Suppressor macrophage treated with lipopolysaccharide for 1 hour (primary cell): ENCODE data around the gene RNF112.

Source experiments
- DNase-seq, 3 donors: peaks; one replicate each; pipeline ENCODE4 v3.0.0-alpha.2; 2020 to 2022

The RNF112 gene

DNA sequence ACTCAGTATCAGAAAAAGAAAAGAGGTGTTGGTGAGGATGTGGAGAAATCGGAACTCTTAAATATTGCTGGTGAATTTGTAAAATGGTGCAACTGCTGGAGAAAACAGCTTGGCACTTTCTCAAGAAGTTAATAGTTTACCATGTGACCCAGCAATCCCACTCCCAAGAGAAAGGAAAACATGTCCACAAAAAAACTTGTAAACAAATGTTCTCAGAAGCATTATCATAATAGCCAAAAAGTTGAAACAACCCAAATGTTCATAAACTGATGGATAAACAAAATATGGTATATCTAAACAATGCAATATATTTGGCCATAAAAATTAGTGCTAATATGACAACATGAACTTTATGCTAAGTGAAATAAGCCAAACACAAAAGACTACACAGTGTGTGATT, 35.3 kb upstream of the RNF112 start:
- no peak for DNase-seq

- DNase-seq = no peak
These were observed 34.2 kb upstream of the RNF112 start for GRCh38 chr17:19376811-19377210.

- DNase-seq = peak; percentile 99
These were observed 33.2 kb upstream of the RNF112 start for GRCh38 chr17:19377602-19378415.

- peak in 2 of 3 donors; percentile 28 to 49 for DNase-seq
These were observed 32.3 kb upstream of the RNF112 start, which contains the start of gene MAPK7 for GRCh38 chr17:19378416-19379360. Gene MAPK7 (plus strand): TSS chr17:19378498. CDS start chr17:19378901, 403 bp downstream.

- DNase-seq = no peak
These were observed 31.5 kb upstream of the RNF112 start for GRCh38 chr17:19379361-19380065.

GRCh38 chr17:19380481-19381301, 30.3 kb upstream of the RNF112 start:
- no peak for DNase-seq

DNA sequence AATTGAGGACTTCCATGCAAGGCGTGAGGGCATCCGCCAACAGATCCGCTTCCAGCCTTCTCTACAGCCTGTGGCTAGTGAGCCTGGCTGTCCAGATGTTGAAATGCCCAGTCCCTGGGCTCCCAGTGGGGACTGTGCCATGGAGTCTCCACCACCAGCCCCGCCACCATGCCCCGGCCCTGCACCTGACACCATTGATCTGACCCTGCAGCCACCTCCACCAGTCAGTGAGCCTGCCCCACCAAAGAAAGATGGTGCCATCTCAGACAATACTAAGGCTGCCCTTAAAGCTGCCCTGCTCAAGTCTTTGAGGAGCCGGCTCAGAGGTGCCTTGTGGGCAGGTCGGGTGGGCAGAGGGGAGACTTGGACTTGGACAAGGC, 29.7 kb upstream of the RNF112 start:
- no peak for DNase-seq

DNA sequence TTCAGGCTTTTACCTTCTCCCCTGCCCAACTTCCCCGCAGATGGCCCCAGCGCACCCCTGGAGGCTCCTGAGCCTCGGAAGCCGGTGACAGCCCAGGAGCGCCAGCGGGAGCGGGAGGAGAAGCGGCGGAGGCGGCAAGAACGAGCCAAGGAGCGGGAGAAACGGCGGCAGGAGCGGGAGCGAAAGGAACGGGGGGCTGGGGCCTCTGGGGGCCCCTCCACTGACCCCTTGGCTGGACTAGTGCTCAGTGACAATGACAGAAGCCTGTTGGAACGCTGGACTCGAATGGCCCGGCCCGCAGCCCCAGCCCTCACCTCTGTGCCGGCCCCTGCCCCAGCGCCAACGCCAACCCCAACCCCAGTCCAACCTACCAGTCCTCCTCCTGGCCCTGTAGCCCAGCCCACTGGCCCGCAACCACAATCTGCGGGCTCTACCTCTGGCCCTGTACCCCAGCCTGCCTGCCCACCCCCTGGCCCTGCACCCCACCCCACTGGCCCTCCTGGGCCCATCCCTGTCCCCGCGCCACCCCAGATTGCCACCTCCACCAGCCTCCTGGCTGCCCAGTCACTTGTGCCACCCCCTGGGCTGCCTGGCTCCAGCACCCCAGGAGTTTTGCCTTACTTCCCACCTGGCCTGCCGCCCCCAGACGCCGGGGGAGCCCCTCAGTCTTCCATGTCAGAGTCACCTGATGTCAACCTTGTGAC, 29.1 kb upstream of the RNF112 start:
- no peak for DNase-seq

GRCh38 chr17:19382531-19383444, 28.2 kb upstream of the RNF112 start:
- DNase-seq = no peak

- no peak for DNase-seq
These were observed 27.2 kb upstream of the RNF112 start for GRCh38 chr17:19383681-19384470.

DNA sequence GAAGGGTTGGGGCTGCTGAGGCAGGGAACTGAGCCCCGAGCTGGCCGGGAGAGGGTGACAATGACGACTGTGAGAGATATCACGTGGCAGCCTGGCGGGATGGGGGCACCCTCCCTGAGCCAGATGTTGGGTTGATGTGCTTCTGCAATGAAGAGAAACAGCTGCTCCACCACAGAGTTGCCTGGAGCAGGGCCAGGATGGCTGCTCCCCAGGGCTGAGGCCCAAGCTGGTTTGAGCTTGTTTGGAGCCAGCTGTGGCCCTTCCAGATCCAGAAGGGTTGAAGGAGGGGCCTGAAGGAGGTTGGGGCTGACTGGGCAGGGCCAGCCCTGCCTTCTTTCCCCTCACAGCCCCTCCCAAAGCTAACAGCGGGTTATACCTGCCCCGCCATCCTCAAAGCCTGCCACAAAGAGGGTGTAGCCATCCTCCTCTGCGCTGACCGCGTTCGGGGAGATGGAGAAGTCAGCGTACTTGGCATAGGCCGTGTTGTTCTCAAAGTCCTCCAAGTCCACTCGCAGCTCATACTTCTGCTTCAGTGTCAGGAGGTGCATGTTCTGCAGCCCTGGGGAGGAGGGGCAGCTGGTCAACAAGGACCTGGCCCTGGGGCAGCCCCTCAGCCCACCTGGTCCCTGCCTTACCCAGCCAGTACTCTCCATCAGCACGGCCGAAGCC, 26.2 kb upstream of the RNF112 start:
- DNase-seq = no peak

DNA sequence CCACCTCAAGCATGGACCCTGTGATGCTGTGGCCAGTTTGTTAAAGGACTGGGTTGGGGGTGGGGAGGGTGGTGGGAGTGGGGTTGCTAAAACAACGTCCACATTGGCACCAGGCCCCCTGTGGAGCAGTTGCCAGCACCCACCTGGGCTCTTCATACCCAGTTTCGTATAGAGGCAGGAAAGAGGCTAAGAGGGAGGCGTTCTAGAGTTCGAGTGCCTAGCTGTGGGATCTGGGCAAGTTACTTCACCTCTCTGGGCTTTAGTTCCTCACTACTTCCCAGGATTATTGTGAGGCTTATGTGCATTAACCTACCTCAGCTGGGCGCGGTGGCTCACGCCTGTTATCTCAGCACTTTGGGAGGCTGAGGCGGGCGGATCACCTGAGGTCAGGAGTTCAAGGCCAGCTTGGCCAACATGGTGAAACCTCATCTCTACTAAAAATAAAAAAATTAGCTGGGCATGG, 25.5 kb upstream of the RNF112 start:
- DNase-seq = no peak

GRCh38 chr17:19386051-19386929, 24.7 kb upstream of the RNF112 start:
- peak; percentile 95 to 99 (median 98) for DNase-seq

GRCh38 chr17:19386974-19387920, 23.8 kb upstream of the RNF112 start, which contains the start of gene MFAP4:
Gene MFAP4 (minus strand): TSS chr17:19387190. CDS start chr17:19387155, 35 bp downstream.
- DNase-seq = no peak

DNA sequence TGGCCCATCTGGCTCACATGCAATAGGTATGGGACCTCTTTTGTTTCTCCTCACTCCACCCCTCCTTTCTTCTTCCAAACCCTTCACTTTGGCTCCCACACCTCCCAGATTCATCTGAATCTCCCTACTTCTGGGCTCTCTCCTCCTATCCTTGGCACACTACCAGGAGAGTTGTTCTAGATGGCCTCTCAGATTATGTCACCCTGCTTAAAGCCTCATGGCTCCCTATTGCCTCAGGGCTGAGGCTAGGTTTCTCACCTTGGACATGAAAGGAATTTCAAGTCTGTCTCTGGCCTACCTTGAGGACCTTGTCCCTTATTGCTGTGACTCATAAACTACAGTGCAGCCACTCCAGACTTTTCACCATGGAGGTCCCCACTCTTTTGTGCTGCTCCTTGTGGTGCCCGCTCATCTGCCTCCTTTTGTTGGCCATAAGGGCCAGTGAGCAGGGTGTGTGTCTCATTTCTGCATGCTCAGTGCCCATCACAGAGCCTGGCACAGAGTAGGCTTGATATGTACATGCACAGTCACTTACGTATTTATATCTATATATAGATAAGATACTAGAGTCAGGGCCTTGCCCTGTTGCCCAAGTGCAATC, 23.0 kb upstream of the RNF112 start:
- no peak for DNase-seq
